Activated T-helper 9 cell treated with anti-CD3 and anti-CD28 coated beads, Interleukin-2, amount 50 U/mL, for 16 hours (primary cell): ENCODE results near the gene BTNL2.

Source experiments
- DNase-seq: peaks from one replicate; pipeline ENCODE4 v3.0.0-alpha.2; 2020; ENCODE audit warnings: low read depth

Gene BTNL2

GRCh38 chr6:32413427-32414047, 6.6 kb upstream of the BTNL2 start:
- DNase-seq, result peak; percentile 77

- no peak for DNase-seq
These were observed 4.8 kb upstream of the BTNL2 start for GRCh38 chr6:32411566-32412327.

GRCh38 chr6:32410906-32411305, 3.9 kb upstream of the BTNL2 start:
- DNase-seq, result no peak

GRCh38 chr6:32406197-32406596, 784 bp downstream of the BTNL2 start:
- DNase-seq, result no peak

- no peak for DNase-seq
These were observed 1.3 kb downstream of the BTNL2 start for GRCh38 chr6:32405656-32406055.

DNA sequence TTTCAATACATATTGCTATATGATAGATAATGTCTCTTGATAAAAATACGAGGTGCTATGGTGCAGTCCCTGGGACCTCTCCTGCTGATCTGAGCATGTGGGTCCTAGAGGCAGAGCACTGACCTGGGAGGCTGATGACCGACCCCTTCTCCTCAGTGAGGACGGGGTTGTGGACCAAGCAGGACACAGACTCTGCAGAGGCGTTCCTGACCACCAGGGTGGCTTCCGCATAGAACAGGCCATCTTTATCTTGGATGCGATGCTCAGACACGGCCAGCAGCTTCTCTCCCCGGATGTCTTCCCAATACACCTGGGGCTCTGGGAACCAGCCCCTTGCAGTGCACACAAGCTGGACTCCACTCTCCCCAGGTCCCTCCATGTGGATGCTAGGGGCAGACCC, 4.2 kb downstream of the BTNL2 start:
- DNase-seq, result no peak

DNA sequence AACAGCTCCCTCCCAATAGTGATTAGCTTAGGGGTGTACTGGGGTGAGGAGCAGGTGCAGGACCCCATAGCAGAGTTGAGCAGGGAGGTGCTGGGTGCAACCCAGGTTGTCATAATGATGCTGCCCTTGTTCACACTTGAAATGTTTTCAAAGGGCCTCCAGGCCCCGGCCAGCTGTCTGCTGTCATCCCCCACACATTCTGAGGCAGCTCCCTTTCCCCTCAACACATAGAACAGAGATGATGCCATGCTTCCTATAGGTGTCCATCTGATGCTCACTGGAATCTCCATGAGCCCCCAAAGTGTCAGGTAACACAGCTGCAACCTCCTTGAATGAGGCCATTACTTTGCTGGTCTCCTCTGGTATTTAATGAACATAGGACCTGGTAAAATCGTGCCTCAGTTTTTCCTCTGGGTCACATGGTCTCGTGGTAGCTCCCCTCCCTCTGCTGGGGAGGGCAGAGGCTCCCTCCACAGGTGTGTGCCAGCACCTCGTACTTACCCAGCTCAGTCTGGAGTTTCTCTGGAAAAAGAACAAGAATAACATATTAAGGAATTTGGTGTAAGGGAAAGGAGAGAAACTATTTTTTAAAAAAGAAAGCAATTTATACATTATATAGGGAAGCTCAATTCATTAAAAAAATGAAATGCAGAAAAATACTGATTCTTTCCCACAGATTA, 5.6 kb downstream of the BTNL2 start:
- DNase-seq, result no peak

DNA sequence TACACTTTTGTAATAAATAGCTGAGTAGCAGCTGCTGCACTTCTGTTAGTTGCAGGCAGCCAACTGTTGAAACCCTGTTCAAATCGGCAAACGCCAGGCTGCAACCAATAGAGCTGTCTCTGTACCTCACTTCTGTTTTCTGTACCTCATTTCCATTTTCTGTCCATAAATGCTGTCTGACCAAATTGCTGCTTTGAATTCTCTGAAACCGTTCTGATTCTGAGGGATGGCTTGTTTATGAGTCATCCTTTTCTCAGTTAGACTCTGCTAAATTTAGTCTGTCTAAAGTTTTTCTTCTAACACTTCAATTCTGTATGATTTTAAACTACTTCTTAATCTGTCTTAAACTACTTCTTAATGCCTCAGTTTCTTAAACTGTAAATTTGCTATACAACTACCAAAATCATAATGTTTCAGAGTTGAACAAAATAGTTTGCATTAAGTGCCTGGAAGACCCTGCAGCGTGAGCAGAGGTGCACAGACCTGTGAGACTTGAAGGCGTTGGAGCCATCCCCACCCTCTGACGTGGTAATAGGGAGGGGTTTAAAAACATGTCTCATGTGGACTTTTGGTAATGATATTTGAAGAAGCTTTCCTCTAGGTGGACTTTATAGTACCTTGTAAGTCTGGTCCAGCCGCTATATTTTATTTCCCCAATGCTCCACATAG, 9.6 kb downstream of the BTNL2 start:
- no peak for DNase-seq

DNA sequence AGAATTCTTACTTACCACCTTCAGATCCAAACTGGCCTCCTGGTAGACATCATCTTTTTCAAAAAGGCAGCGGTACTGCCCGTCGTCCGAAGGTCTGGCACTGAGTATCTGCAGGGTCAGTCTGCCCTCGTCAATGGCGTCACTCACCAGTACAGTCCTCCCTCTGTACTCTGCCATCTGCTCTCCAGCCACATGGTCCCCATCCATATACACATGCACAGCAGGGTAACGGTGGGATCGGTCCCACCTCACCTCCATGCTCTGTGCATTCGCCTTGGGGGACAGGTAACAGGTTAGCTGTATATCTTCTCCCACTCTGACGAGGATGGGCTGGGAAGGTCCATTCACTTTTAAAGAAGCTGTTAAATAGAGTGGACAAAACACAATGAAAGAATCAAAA, 11.0 kb downstream of the BTNL2 start:
- DNase-seq, result no peak

- DNase-seq, result no peak
These were observed 13.1 kb downstream of the BTNL2 start for GRCh38 chr6:32393665-32394420.

DNA sequence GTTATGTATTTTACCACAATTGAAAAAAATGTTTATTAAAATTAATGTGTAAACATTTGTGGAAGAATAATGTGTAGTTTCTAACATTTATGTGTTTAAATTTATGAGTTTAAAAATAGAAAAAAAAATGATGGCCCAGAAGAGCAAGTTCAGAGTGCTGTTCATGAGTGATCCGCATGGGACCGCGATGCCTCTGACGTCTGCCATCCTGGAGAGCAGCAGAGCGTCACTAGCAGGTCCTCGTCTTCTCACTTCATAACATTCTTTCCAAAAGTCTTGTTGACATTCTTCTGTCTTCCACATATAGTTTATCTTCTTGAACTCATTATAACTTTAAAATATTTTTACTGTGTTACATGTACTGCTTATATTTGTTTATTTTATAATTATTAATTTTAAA, 15.5 kb downstream of the BTNL2 start:
- DNase-seq, result no peak

GRCh38 chr6:32387589-32388340, 19.2 kb downstream of the BTNL2 start:
- no peak for DNase-seq

GRCh38 chr6:32386040-32386439, 20.9 kb downstream of the BTNL2 start:
- no peak for DNase-seq

GRCh38 chr6:32382757-32383420, 24.1 kb downstream of the BTNL2 start:
- no peak for DNase-seq

- DNase-seq, result no peak
These were observed 27.4 kb downstream of the BTNL2 start for GRCh38 chr6:32379545-32379944.

GRCh38 chr6:32375739-32376529, 31.0 kb downstream of the BTNL2 start:
- DNase-seq, result no peak

DNA sequence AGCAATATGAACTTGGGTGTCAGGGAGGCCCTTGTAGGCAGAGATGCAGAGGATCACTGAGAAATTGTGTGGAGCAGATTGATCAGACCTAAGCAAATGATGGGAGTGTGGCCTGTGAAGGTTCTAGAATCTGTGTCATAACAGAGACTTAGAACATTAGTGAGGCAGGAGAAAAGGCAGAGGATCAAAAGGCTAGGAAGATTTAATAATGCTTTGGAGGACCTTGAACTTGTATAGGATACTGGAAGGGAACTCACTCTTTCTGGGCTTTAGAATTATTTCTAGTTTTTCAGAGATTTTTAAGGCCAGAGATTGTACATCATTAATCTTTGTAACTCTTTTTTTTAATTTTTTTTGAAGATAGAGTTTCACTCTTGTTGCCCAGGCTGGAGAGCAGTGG, 35.2 kb downstream of the BTNL2 start, which contains the start of gene TSBP1:
Gene TSBP1, minus strand, starts transcription at position 101 of the 400 bp plus-strand sequence. CDS start 197 bp downstream, outside the sequence.
- DNase-seq, result no peak

DNA sequence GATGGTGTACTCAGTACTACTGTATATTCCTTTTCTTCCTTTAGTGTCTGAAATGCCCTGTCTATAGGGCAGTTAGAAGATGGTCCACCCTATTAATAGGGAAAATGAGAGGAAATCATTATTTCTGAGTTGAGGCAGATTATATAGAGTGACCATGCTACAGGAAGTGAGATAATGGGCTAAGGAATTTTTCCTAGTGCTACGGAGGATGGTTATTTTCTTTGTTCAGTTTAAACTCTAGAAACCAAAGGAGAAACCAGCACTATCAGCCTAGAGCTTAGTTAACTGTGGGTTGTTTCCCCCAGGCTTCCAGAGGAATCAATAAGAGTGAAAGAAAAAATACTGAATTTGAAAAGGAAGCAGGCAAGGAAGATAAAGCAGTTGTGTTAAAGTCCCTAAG, 35.8 kb downstream of the BTNL2 start:
- no peak for DNase-seq

- no peak for DNase-seq
These were observed 36.5 kb downstream of the BTNL2 start for GRCh38 chr6:32370505-32370904.

DNA sequence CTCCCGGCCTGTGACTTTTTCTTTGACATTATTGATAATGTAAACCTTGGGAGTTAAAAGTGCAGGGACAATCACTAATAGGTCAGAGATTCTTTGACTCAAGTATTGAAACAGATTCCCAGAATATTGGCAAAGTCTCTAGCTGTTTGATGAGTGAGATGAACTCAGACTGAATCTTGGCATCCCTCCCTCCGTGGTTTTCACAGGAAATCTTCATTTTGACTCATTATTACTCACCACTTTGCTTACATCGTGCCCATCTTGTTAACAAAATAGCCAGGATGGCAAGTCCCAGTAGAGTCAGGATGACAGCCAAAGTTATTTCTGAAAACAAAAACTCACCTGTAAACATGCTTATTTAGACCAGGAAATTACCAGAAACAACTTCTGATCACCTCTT, 37.3 kb downstream of the BTNL2 start:
- no peak for DNase-seq
